HG02840 (cell line): ENCODE results near the gene DOK6.
"Not testable (repeated sequence)": the region's sequence is repeated elsewhere in the genome, so short reads cannot be mapped to it uniquely, and the experiment has no call there.

Source experiments
- ATAC-seq: cut with Tn5 transposase; IDR thresholded peaks from one replicate; pipeline ENCODE4 v1.9.1; 2021; ENCODE audit warnings: mild to moderate bottlenecking, moderate library complexity, moderate number of reproducible peaks; ENCODE audit not compliant: unreplicated experiment, low FRiP score

DOK6 gene

GRCh38 chr18:69400253-69400975 is at the start of gene DOK6:
DOK6 (plus strand) TSS chr18:69400888.
- ATAC-seq: no peak

- ATAC-seq: no peak
Observed at GRCh38 chr18:69353023-69353422, 47.7 kb upstream of the DOK6 start.

- ATAC-seq: no peak
Observed at GRCh38 chr18:69357590-69357989, 43.1 kb upstream of the DOK6 start.

GRCh38 chr18:69358212-69358895 is 42.3 kb upstream of the DOK6 start:
- ATAC-seq: no peak

- ATAC-seq: not testable (repeated sequence)
Observed at GRCh38 chr18:69359768-69360167, 40.9 kb upstream of the DOK6 start.

- ATAC-seq: no peak
Observed at GRCh38 chr18:69364930-69365329, 35.8 kb upstream of the DOK6 start.

GRCh38 chr18:69365658-69366057 is 35.0 kb upstream of the DOK6 start:
- ATAC-seq: no peak

GRCh38 chr18:69367104-69367503 is 33.6 kb upstream of the DOK6 start:
- ATAC-seq: no peak

- ATAC-seq: no peak
Observed at GRCh38 chr18:69371729-69372128, 29.0 kb upstream of the DOK6 start.

GRCh38 chr18:69380324-69380723 is 20.4 kb upstream of the DOK6 start:
- ATAC-seq: no peak

GRCh38 chr18:69383186-69383585 is 17.5 kb upstream of the DOK6 start:
- no peak for ATAC-seq

- ATAC-seq: no peak
Observed at GRCh38 chr18:69387186-69387585, 13.5 kb upstream of the DOK6 start.

- no peak for ATAC-seq
Observed at GRCh38 chr18:69388222-69388621, 12.5 kb upstream of the DOK6 start.

GRCh38 chr18:69397096-69397495 is 3.6 kb upstream of the DOK6 start:
- ATAC-seq: no peak

- no peak for ATAC-seq
Observed at GRCh38 chr18:69399253-69399652, 1.4 kb upstream of the DOK6 start.

- ATAC-seq: no peak
Observed at GRCh38 chr18:69400976-69401225, 213 bp downstream of the DOK6 start.

GRCh38 chr18:69401226-69401971 is 711 bp downstream of the DOK6 start:
- no peak for ATAC-seq

GRCh38 chr18:69401972-69402532 is 1.4 kb downstream of the DOK6 start:
- no peak for ATAC-seq

- ATAC-seq: no peak
Observed at GRCh38 chr18:69402533-69402989, 1.9 kb downstream of the DOK6 start.

- ATAC-seq: no peak
Observed at GRCh38 chr18:69408522-69408921, 7.8 kb downstream of the DOK6 start.

GRCh38 chr18:69411199-69411598 is 10.5 kb downstream of the DOK6 start:
- ATAC-seq: no peak
